GM23338 (cell line): Measurements from ENCODE around the gene ARHGAP36.

Experiments used
- POLR2AphosphoS5 ChIP-seq: IDR thresholded peaks from 2 replicates; pipeline ENCODE4 v1.6.1; 2016; ENCODE audit warnings: antibody characterized with exemption, low read depth
- STAT1 ChIP-seq: IDR thresholded peaks from one replicate; pipeline ENCODE4 v1.6.1; 2016; ENCODE audit warnings: antibody characterized with exemption; ENCODE audit not compliant: unreplicated experiment
- TF ChIP-seq, protein P1 (sequence below), 2 experiments: fragments of 200-600 bp in 1 of 2; sonication (generic) in 1 of 2; conservative IDR thresholded peaks; 2 replicates each; pipeline versions ENCODE4 v1.5.1 to v1.6.1; 2016 to 2017; ENCODE audit warnings: antibody characterized with exemption in 2 of 2, low read depth in 2 of 2, mild to moderate bottlenecking in 2 of 2, moderate library complexity in 1 of 2
- TF ChIP-seq, protein P2 (sequence below): IDR thresholded peaks from one replicate; pipeline ENCODE4 v1.6.1; 2018; ENCODE audit warnings: antibody characterized with exemption; ENCODE audit not compliant: unreplicated experiment

DNA sequence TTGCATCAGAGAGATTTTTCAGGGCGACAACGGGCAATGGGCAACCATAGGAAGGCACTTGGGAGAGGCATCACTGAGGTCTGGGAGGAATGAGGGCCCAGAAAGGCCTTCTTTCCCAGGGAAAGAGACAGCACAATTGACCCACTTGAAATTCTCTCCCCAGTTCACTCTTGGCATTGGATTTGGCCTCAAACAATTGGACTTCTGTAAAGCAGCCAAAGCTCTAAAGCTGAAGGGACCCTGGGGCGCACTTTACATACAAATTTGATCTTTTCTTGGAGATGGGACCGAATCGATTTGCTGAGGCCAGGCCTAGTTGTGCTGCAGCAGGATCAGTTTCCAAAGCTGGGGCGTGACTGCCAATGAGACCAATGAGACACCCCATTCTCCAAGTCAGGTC lies 3.2 kb downstream of the ARHGAP36 start:
- TF ChIP-seq, protein P1, sequence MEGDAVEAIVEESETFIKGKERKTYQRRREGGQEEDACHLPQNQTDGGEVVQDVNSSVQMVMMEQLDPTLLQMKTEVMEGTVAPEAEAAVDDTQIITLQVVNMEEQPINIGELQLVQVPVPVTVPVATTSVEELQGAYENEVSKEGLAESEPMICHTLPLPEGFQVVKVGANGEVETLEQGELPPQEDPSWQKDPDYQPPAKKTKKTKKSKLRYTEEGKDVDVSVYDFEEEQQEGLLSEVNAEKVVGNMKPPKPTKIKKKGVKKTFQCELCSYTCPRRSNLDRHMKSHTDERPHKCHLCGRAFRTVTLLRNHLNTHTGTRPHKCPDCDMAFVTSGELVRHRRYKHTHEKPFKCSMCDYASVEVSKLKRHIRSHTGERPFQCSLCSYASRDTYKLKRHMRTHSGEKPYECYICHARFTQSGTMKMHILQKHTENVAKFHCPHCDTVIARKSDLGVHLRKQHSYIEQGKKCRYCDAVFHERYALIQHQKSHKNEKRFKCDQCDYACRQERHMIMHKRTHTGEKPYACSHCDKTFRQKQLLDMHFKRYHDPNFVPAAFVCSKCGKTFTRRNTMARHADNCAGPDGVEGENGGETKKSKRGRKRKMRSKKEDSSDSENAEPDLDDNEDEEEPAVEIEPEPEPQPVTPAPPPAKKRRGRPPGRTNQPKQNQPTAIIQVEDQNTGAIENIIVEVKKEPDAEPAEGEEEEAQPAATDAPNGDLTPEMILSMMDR (conservative IDR thresholded peaks at IDR 0.05; ENCODE audit: low read depth in 2 of 2), result no peak
- TF ChIP-seq, protein P2, sequence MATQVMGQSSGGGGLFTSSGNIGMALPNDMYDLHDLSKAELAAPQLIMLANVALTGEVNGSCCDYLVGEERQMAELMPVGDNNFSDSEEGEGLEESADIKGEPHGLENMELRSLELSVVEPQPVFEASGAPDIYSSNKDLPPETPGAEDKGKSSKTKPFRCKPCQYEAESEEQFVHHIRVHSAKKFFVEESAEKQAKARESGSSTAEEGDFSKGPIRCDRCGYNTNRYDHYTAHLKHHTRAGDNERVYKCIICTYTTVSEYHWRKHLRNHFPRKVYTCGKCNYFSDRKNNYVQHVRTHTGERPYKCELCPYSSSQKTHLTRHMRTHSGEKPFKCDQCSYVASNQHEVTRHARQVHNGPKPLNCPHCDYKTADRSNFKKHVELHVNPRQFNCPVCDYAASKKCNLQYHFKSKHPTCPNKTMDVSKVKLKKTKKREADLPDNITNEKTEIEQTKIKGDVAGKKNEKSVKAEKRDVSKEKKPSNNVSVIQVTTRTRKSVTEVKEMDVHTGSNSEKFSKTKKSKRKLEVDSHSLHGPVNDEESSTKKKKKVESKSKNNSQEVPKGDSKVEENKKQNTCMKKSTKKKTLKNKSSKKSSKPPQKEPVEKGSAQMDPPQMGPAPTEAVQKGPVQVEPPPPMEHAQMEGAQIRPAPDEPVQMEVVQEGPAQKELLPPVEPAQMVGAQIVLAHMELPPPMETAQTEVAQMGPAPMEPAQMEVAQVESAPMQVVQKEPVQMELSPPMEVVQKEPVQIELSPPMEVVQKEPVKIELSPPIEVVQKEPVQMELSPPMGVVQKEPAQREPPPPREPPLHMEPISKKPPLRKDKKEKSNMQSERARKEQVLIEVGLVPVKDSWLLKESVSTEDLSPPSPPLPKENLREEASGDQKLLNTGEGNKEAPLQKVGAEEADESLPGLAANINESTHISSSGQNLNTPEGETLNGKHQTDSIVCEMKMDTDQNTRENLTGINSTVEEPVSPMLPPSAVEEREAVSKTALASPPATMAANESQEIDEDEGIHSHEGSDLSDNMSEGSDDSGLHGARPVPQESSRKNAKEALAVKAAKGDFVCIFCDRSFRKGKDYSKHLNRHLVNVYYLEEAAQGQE, result no peak
- TF ChIP-seq POLR2AphosphoS5, result no peak
- TF ChIP-seq STAT1, result no peak
